Stimulated activated naive B cell treated with anti-CD40 and anti-IgM and Interleukin-4, amounts not matched to agents 10 μg/mL and 1 μg/mL and 100 μg/mL, for 72 hours (primary cell): Measurements from ENCODE around the gene COMT.
A peak's percentile ranks its signal among the peaks of the same experiment; 100 is the strongest.

Experiments
- ATAC-seq, 2 donors: fragments of 150-1000 bp; cut with Tn5 transposase; replicated peaks; 2 replicates each; pipeline ENCODE4 v1.10.0; 2021; ENCODE audit warnings: moderate library complexity in 1 of 2
- DNase-seq: peaks from one replicate; pipeline ENCODE4 v3.0.0; 2021
- H3K27ac Mint-ChIP-seq: one replicate; pipeline ENCODE4 v1.8.0; 2022; ENCODE audit warnings: mild to moderate bottlenecking, mixed read lengths
- H3K27me3 Mint-ChIP-seq, 2 donors: one replicate each; pipeline ENCODE4 v1.8.0; 2022; ENCODE audit warnings: mixed read lengths in 2 of 2
- H3K36me3 Mint-ChIP-seq, 2 donors: one replicate each; pipeline ENCODE4 v1.8.0; 2022; ENCODE audit warnings: mixed read lengths in 2 of 2, mild to moderate bottlenecking in 1 of 2
- H3K4me1 Mint-ChIP-seq, 2 donors: one replicate each; pipeline ENCODE4 v1.8.0; 2022; ENCODE audit warnings: mixed read lengths in 2 of 2, mild to moderate bottlenecking in 1 of 2
- H3K4me3 Mint-ChIP-seq, 2 donors: one replicate each; pipeline ENCODE4 v1.8.0; 2022; ENCODE audit warnings: mild to moderate bottlenecking in 2 of 2, mixed read lengths in 2 of 2, moderate library complexity in 1 of 2
- H3K9me3 Mint-ChIP-seq, 2 donors: one replicate each; pipeline ENCODE4 v1.8.0; 2022; ENCODE audit warnings: mixed read lengths in 2 of 2, mild to moderate bottlenecking in 1 of 2

COMT gene

GRCh38 chr22:19941365-19942082, at the start of gene COMT, which contains the start of gene TXNRD2:
Gene COMT (plus strand): TSS chr22:19941772. CDS start chr22:19962527, 20,755 bp downstream.
Gene TXNRD2 (minus strand): TSS chr22:19941818. CDS start chr22:19941803, 15 bp downstream.
- Mint-ChIP-seq H3K4me3 (peak within 1 kb of the TSS; percentile 97 to 98), H3K9me3 (peaks cover 5 to 6% of the 10 kb centered on the region in 2 donors), H3K36me3 (peaks cover 25 to 38% of the 10 kb centered on the region in 2 donors), H3K27me3 (no peaks in the 10 kb centered on the region), H3K4me1 (peaks cover 20 to 48% of the 10 kb centered on the region in 2 donors), H3K27ac (peak within 1 kb of the TSS; percentile 98)
- peak; percentile 47 for DNase-seq
- ATAC-seq: peak; percentile 89 to 91

GRCh38 chr22:19892257-19892879, 49.2 kb upstream of the COMT start:
- Mint-ChIP-seq H3K36me3 (peaks cover 18% of the 10 kb centered on the region in 2 donors), H3K27ac (peak overlapping the region; percentile 72), H3K27me3 (no peaks in the 10 kb centered on the region), H3K4me3 (peak overlapping the region; percentile 69 to 80), H3K9me3 (no peaks in the 10 kb centered on the region), H3K4me1 (peaks cover 22 to 29% of the 10 kb centered on the region in 2 donors)
- ATAC-seq (peak; percentile 54 to 72), DNase-seq (peak; percentile 17)

GRCh38 chr22:19892925-19893324, 48.6 kb upstream of the COMT start:
- ATAC-seq (no peak), DNase-seq (no peak)
- H3K4me3 Mint-ChIP-seq: no peak overlapping the region
- no peaks in the 10 kb centered on the region for H3K9me3 Mint-ChIP-seq
- no peak overlapping the region for H3K27ac Mint-ChIP-seq
- peaks cover 20 to 23% of the 10 kb centered on the region in 2 donors for H3K36me3 Mint-ChIP-seq
- H3K27me3 Mint-ChIP-seq: no peaks in the 10 kb centered on the region
- H3K4me1 Mint-ChIP-seq: peaks cover 21 to 26% of the 10 kb centered on the region in 2 donors

- Mint-ChIP-seq H3K9me3 (no peaks in the 10 kb centered on the region), H3K27ac (no peak overlapping the region), H3K4me3 (no peak overlapping the region), H3K27me3 (no peaks in the 10 kb centered on the region), H3K4me1 (peaks cover 21 to 26% of the 10 kb centered on the region in 2 donors), H3K36me3 (peaks cover 20% of the 10 kb centered on the region in 2 donors)
- no peak for ATAC-seq
- no peak for DNase-seq
Observed at GRCh38 chr22:19893363-19893762, 48.2 kb upstream of the COMT start.

GRCh38 chr22:19895160-19895849, 46.3 kb upstream of the COMT start:
- ATAC-seq: no peak
- Mint-ChIP-seq H3K4me1 (peaks cover 23 to 26% of the 10 kb centered on the region in 2 donors), H3K9me3 (no peaks in the 10 kb centered on the region), H3K27me3 (no peaks in the 10 kb centered on the region), H3K36me3 (peaks cover 23 to 28% of the 10 kb centered on the region in 2 donors), H3K4me3 (no peak overlapping the region), H3K27ac (no peak overlapping the region)
- DNase-seq: no peak

GRCh38 chr22:19896665-19897355, 44.8 kb upstream of the COMT start:
- Mint-ChIP-seq H3K4me1 (peaks cover 14 to 17% of the 10 kb centered on the region in 2 donors), H3K4me3 (no peak overlapping the region), H3K27me3 (no peaks in the 10 kb centered on the region), H3K36me3 (peaks cover 29 to 33% of the 10 kb centered on the region in 2 donors), H3K27ac (no peak overlapping the region), H3K9me3 (no peaks in the 10 kb centered on the region)
- no peak for DNase-seq
- ATAC-seq: peak in 1 of 2 donors; percentile 30

- Mint-ChIP-seq H3K4me1 (peaks cover 7 to 8% of the 10 kb centered on the region in 2 donors), H3K4me3 (no peak overlapping the region), H3K27ac (no peak overlapping the region), H3K9me3 (no peaks in the 10 kb centered on the region), H3K36me3 (peaks cover 29 to 33% of the 10 kb centered on the region in 2 donors), H3K27me3 (no peaks in the 10 kb centered on the region)
- no peak for DNase-seq
- no peak for ATAC-seq
Observed at GRCh38 chr22:19897726-19898125, 43.8 kb upstream of the COMT start.

GRCh38 chr22:19898145-19898544, 43.4 kb upstream of the COMT start:
- no peak overlapping the region for H3K4me3 Mint-ChIP-seq
- no peaks in the 10 kb centered on the region for H3K9me3 Mint-ChIP-seq
- H3K27me3 Mint-ChIP-seq: no peaks in the 10 kb centered on the region
- peaks cover 4 to 5% of the 10 kb centered on the region in 2 donors for H3K4me1 Mint-ChIP-seq
- H3K36me3 Mint-ChIP-seq: peaks cover 29 to 33% of the 10 kb centered on the region in 2 donors
- DNase-seq (no peak), ATAC-seq (no peak)
- no peak overlapping the region for H3K27ac Mint-ChIP-seq

GRCh38 chr22:19898831-19899567, 42.6 kb upstream of the COMT start:
- no peaks in the 10 kb centered on the region for H3K27me3 Mint-ChIP-seq

GRCh38 chr22:19900707-19901436, 40.7 kb upstream of the COMT start:
- Mint-ChIP-seq H3K27me3 (no peaks in the 10 kb centered on the region), H3K4me1 (peaks cover 4 to 5% of the 10 kb centered on the region in 2 donors), H3K9me3 (no peaks in the 10 kb centered on the region), H3K36me3 (peaks cover 19 to 21% of the 10 kb centered on the region in 2 donors), H3K4me3 (no peak overlapping the region), H3K27ac (no peak overlapping the region)
- DNase-seq: no peak
- no peak for ATAC-seq

More at GRCh38 chr22:19898831-19899567, 42.6 kb upstream of the COMT start:
- DNase-seq: no peak
- H3K4me3 Mint-ChIP-seq: no peak overlapping the region
- peaks cover 4 to 5% of the 10 kb centered on the region in 2 donors for H3K4me1 Mint-ChIP-seq
- H3K36me3 Mint-ChIP-seq: peaks cover 27% of the 10 kb centered on the region in 2 donors
- no peaks in the 10 kb centered on the region for H3K9me3 Mint-ChIP-seq
- ATAC-seq: no peak
- H3K27ac Mint-ChIP-seq: no peak overlapping the region

- Mint-ChIP-seq H3K27ac (no peak overlapping the region), H3K4me3 (no peak overlapping the region)
- ATAC-seq: no peak
Observed at GRCh38 chr22:19901577-19902244, 39.9 kb upstream of the COMT start.

GRCh38 chr22:19902245-19902715, 39.3 kb upstream of the COMT start:
- Mint-ChIP-seq H3K27me3 (no peaks in the 10 kb centered on the region), H3K4me3 (no peak overlapping the region), H3K36me3 (peaks cover 28 to 30% of the 10 kb centered on the region in 2 donors), H3K27ac (no peak overlapping the region), H3K4me1 (peaks cover 4% of the 10 kb centered on the region in 2 donors), H3K9me3 (no peaks in the 10 kb centered on the region)
- DNase-seq: no peak
- no peak for ATAC-seq

More at GRCh38 chr22:19901577-19902244, 39.9 kb upstream of the COMT start:
- peaks cover 4 to 5% of the 10 kb centered on the region in 2 donors for H3K4me1 Mint-ChIP-seq
- no peaks in the 10 kb centered on the region for H3K9me3 Mint-ChIP-seq
- no peak for DNase-seq
- H3K36me3 Mint-ChIP-seq: peaks cover 26% of the 10 kb centered on the region in 2 donors
- H3K27me3 Mint-ChIP-seq: no peaks in the 10 kb centered on the region
